GM20431 (cell line): ENCODE data around the gene SPATA45.
"Not testable (repeated sequence)": the region's sequence is repeated elsewhere in the genome, so short reads cannot be mapped to it uniquely, and the experiment has no call there.

Source experiments
- in situ Hi-C: fragments of 300-500 bp; cut with MseI, MboI; formaldehyde crosslinking; loops from one replicate; pipeline ENCODE4 v1.15.0; 2020; ENCODE audit warnings: low sequenced_read_pairs; ENCODE audit not compliant: unreplicated experiment

SPATA45 gene

DNA sequence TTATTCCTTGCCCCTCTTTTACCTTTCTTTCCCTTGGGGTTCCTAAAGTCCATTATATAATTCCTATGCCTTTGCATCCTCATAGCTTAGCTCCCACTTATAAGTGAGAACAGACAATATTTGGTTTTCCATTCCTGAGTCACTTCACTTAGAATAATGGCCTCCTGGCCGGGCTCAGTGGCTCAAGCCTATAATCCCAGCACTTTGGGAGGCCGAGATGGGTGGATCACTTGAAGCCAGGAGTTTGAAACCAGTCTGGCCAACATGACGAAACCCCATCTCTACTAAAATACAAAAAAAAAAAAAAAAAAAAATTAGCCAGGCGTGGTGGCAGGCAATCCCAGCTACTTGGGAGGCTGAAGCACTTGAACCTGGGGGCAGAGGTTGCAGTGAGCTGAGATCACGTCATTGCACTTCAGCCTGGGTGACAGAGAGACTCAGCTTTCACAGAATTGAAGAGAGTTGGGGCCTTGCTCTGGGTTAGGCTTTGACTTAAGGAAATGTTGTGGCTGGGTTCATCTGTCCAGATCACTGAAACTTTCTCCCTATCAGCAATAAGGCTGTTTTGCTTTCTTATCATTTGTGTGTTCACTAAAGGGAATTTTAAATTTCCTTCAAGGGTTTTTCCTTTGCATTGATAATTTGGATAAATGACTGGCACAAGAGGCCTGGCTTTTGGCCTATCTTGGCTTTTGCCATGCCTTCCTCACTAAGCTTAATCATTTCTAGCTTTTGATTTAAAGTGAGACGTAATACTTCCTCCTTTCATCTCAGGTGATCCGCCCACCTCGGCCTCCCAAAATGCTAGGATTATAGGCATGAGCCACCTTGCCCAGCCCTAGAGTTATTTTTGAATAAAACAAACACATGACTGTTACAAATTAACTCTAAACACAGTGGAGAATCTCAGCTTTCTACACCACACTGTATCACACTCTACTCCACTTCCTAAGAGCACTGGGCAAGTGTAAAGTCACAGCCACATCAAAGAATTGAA lies 13.9 kb downstream of the SPATA45 start:
- in situ Hi-C loops, result not testable (repeated sequence)

DNA sequence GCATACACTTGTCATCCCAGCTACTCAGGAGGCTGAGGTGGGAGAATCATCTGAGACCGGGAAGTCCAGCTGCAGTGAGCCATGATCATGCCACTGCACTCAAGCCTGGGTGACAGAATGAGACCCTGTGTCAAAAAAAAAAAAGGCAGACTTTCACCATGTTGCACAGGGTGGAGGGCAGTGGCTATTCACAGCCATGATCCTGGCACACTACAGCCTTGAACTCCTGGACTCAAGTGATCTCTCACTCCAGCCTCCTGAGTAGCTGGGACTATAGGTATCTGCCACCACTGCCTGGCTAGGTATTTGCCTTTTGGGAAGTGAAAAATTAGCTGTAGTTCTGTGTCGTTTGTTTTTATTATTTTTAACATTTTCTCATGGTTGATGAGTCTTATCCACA lies 19.1 kb downstream of the SPATA45 start:
- in situ Hi-C loops, result no loop called here

DNA sequence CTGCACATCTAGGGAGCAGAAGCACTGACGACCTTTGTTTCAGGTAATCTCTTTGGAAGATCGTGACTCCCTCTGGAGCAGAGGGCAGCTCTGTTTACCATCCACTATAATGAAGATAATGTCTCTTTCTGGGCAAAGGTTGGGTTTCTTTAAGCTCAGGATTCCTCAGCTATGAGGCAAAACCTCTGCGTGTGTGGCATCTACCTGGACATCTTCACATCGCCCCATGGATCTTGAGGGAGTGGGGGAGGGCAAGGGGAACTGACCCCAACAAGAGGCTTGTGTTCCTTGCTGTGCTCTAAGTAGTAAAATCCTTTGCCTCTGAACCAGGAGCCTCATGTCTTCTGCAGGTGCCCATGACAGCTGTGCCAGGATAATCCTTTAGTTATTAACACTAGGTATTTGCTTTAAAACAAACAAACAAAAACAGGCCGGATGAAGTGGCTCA lies 19.6 kb downstream of the SPATA45 start:
- in situ Hi-C loops, result no loop called here

- in situ Hi-C loops, result no loop called here
Observed at GRCh38 chr1:212827171-212827776, 20.2 kb downstream of the SPATA45 start.

GRCh38 chr1:212825798-212826452 lies 21.5 kb downstream of the SPATA45 start:
- in situ Hi-C loops, result no loop called here

DNA sequence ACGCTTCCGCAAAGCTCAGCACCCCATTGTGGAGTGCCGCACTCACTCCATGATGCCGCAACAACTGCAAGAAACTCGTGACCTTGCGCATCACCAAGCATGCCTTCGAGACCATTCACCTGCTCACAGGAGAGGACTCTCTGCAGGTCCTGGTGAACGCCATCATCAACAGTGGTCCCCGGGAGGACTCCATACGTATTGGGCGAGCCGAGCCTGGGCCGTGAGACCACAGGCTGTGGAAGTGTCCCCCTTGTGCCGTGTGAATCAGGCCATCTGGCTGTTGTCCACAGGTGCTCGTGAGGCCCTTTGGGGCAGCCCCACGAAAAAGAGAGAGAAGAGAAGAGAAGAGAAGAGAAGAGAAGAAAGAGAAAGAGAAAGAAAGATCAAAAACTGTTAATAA lies 23.2 kb downstream of the SPATA45 start:
- in situ Hi-C loops, result no loop called here

- in situ Hi-C loops, result no loop called here
Observed at GRCh38 chr1:212822956-212823355, 24.5 kb downstream of the SPATA45 start.

GRCh38 chr1:212820969-212821368 lies 26.5 kb downstream of the SPATA45 start:
- in situ Hi-C loops, result no loop called here

GRCh38 chr1:212819726-212820125 lies 27.7 kb downstream of the SPATA45 start:
- in situ Hi-C loops, result no loop called here

DNA sequence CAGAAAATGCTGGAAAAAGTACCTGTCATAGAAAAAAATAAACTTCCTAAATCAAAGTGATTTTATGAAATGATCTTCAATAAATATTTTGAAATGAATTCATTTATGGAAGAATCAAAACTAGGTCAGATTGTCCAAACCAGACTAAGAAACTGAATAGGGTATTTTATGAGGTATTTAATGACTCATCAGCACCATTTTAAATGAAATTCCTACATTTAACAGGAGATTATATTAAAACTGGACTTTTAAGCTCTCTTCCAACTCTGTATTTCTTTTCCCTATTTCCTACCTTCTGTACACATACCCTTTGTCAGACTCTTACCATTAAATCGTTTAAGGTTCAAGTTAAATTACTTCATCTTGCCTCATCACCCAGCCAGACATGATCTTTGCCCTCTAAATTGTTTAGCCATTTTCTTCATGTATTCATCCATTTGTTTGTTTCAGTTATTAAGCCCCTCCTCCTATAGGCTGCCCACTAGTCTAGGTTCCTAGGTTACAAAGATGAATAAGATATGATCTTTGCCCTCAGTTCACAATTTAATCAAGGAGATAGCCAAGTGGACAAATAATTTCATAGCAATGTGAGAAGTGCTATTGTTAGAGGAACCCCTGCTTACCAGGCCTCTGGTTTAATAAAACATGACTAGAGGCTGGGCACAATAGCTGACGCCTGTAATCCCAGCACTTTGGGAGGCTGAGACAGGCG lies 30.7 kb downstream of the SPATA45 start:
- in situ Hi-C loops, result no loop called here

- in situ Hi-C loops, result no loop called here
Observed at GRCh38 chr1:212814537-212815334, 32.7 kb downstream of the SPATA45 start.

- in situ Hi-C loops, result no loop called here
Observed at GRCh38 chr1:212805767-212806166, 41.7 kb downstream of the SPATA45 start.

DNA sequence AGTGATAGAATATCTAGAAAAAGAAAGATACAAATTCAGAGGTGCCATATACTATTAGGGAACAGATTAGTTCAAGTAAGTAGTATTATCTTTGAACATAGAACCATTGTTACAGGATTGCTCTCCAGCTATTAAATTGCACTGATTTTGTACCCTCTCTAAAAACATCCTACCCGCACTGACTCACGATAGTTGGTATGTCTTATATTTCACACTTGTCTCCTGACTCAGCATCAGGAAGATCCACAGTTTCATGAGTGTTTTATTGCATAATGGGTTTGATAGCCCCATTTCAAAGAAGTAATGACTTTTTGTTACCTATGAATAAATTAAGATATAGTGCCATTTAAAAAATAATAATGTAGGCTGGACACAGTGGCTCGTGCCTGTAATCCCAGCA lies 49.8 kb downstream of the SPATA45 start:
- in situ Hi-C loops, result no loop called here

DNA sequence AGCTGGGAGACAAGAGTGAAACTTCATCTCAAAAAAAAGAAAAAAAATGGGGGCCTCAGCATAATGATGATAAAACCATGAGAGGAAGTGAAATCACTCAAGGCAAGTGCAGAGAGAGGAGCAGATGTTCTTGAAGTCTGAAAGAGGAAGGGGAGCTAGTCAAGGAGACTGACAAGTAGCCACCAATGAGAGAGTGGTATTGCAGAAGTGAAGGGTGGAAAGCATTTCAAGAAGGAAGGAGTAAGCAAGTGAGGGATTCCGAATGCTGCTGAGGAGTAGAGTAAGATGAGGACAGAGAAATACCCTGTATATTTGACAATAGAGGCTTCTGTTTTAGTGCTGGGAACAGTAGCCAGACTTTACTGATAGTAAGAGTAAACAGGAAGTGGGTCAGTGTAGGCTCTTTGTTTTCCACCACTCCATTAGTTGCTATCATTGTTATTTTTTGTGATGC lies 52.9 kb downstream of the SPATA45 start:
- in situ Hi-C loops, result no loop called here

- in situ Hi-C loops, result no loop called here
Observed at GRCh38 chr1:212792396-212792908, 55.0 kb downstream of the SPATA45 start.

DNA sequence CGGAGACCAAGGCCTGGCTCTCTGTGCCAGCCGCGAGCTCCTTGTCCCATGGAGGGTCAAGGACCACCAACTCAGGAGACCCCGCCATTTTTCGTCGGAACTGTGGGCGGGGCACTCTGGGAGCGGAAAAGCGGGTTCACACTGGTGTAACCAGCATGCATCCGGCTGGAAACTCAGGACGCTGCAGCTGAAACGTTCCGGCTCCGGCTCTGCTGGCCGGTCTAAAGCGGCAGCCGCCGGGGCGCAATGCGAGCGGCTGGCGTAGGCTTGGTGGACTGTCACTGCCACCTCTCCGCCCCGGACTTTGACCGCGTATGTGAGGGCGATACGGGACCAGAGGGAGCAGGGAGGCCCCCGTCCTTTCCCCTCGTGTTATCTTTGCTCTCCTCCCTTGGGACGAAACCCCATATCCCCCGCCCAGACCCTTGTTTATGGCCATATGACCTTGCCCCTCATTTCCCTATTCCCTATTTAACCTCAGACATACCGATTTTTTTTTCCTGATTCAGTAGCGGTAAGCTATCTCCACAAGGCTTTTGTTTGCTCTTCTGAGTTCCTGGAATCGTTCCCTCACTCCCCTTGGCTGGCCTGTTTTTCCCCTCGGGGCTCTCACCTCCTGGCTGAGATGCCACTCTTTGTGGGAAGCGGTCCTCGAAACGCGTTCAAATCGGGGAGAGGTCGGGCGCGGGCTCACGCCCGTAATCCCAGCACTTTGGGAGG lies 55.6 kb downstream of the SPATA45 start, which contains the start of the genes NSL1 and TATDN3:
Gene NSL1 (minus strand): TSS at position 102 of the 720 bp plus-strand sequence. CDS start 14 bp downstream, at position 88.
Gene TATDN3 (plus strand): TSS at position 219 of the 720 bp plus-strand sequence. CDS start 28 bp downstream, at position 247.
- in situ Hi-C loops, result no loop called here

GRCh38 chr1:212791261-212791675 lies 56.2 kb downstream of the SPATA45 start:
- in situ Hi-C loops, result no loop called here

GRCh38 chr1:212785871-212786270 lies 61.6 kb downstream of the SPATA45 start:
- in situ Hi-C loops, result no loop called here
